K562 (cell line): ENCODE measurements around the gene ZNF593OS. TPM values are rescaled to one million over a fixed set of nuclear protein-coding genes. Genes with fewer than 3 reads are reported as not detected.

ENCODE experiments used
- ATAC-seq: fragments of 200-7000 bp; cut with Tn5 transposase; 3 replicates; pipeline ENCODE4 v1.9.1; 2020; ENCODE audit warnings: moderate library complexity
- BruUV-seq: library from RNA; stranded (reverse); fragments of 400-500 nt; replicated peaks from 2 replicates; lab custom pipeline; 2021; lab: Mats Ljungman, UMichigan
- CTCF ChIA-PET: fragments of 300-600 bp; formaldehyde crosslinking; extraction: SDS; loops from one replicate; lab custom pipeline; 2021; ENCODE audit warnings: low intra/inter-chr PET ratio; lab: Yijun Ruan, JAX
- POLR2A ChIA-PET: fragments of 300-600, 350-650 bp; sonication (Branson Sonifier 250); formaldehyde crosslinking; extraction: SDS; loops from one replicate; lab custom pipeline; 2021; ENCODE audit warnings: antibody characterized with exemption, inconsistent platforms; lab: Yijun Ruan, JAX
- DNase-seq, 4 experiments: peaks; one replicate each; pipeline versions ENCODE4 v3.0.0 to v3.0.0-alpha.2; 2011 to 2018; ENCODE audit warnings: low spot score in 3 of 4, mixed read lengths in 3 of 4; ENCODE audit errors: extremely low read depth in 1 of 4
- FAIRE-seq: peaks from 2 replicates; lab custom pipeline; 2011; peaks lifted over from hg19 to GRCh38; lab: Jason Lieb, UNC
- H2AFZ ChIP-seq: 2 replicates; pipeline ENCODE4 v1.6.0; 2011; ENCODE audit warnings: low read depth, low read length, control low read depth, inconsistent platforms
- H3K27ac ChIP-seq: fragments of 200-600 bp; 3 replicates; pipeline ENCODE4 v1.8.0; 2011; ENCODE audit warnings: low read depth, mild to moderate bottlenecking, control low read depth, inconsistent platforms, low read length, moderate library complexity, mixed read lengths; ENCODE audit errors: extremely low read depth
- H3K27me3 ChIP-seq, 2 experiments: fragments of 300-600 bp in 1 of 2; 2 replicates in 1 of 2; 3 replicates in 1 of 2; pipeline versions ENCODE4 v1.6.0 to v1.8.0; 2011; ENCODE audit warnings: inconsistent platforms in 2 of 2, low read length in 2 of 2, mild to moderate bottlenecking in 1 of 2, mixed read lengths in 1 of 2, moderate library complexity in 1 of 2; ENCODE audit not compliant: control insufficient read depth in 2 of 2, insufficient read depth in 2 of 2
- H3K36me3 ChIP-seq: fragments of 300-600 bp; 3 replicates; pipeline ENCODE4 v1.8.0; 2011; ENCODE audit warnings: mild to moderate bottlenecking, low read length, inconsistent platforms; ENCODE audit not compliant: control insufficient read depth, insufficient read depth
- H3K4me1 ChIP-seq, 2 experiments: fragments of 200-600 bp in 1 of 2; replicated peaks in 1 of 2; 2 replicates in 1 of 2; 3 replicates in 1 of 2; pipeline versions ENCODE4 v1.5.1 to v1.8.0; 2011; ENCODE audit warnings: inconsistent platforms in 2 of 2, low read length in 2 of 2, mild to moderate bottlenecking in 1 of 2, mixed read lengths in 1 of 2, moderate library complexity in 1 of 2; ENCODE audit not compliant: control insufficient read depth in 2 of 2, insufficient read depth in 2 of 2
- H3K4me2 ChIP-seq: 2 replicates; pipeline ENCODE4 v1.6.1; 2011; ENCODE audit warnings: low read length, control low read depth, inconsistent platforms, mixed read lengths; ENCODE audit not compliant: insufficient read depth
- H3K4me3 ChIP-seq: fragments of 200-600 bp; sonication (generic), shearing (Covaris generic); 2 replicates; pipeline ENCODE4 v1.5.1; 2016; ENCODE audit warnings: control low read depth, inconsistent platforms
- H3K79me2 ChIP-seq: fragments of 200-600 bp; 3 replicates; pipeline ENCODE4 v1.8.0; 2011; ENCODE audit warnings: low read length, inconsistent platforms; ENCODE audit not compliant: control insufficient read depth, insufficient read depth
- H3K9ac ChIP-seq, 2 experiments: 2 replicates each; pipeline versions ENCODE4 v1.6.0 to v1.6.1; 2011; ENCODE audit warnings: low read depth in 2 of 2, low read length in 2 of 2, control low read depth in 1 of 2, inconsistent platforms in 1 of 2, mild to moderate bottlenecking in 1 of 2, mixed read lengths in 1 of 2; ENCODE audit not compliant: insufficient read depth in 1 of 2
- H3K9me1 ChIP-seq: one replicate; pipeline ENCODE4 v1.6.0; 2011; ENCODE audit warnings: inconsistent platforms, mild to moderate bottlenecking, low read length, moderate library complexity; ENCODE audit not compliant: control insufficient read depth, insufficient read depth
- H3K9me3 ChIP-seq: replicated peaks from 2 replicates; pipeline ENCODE4 v1.5.1; 2011; ENCODE audit warnings: low read depth, low read length, inconsistent platforms; ENCODE audit not compliant: control insufficient read depth, insufficient read depth
- H4K20me1 ChIP-seq: replicated peaks from 2 replicates; pipeline ENCODE4 v1.6.1; 2011; ENCODE audit warnings: low read length, inconsistent platforms, mixed read lengths; ENCODE audit not compliant: control insufficient read depth, insufficient read depth
- CTBP1 ChIP-seq: fragments of 450-650 bp; IDR thresholded peaks from 2 replicates; pipeline ENCODE4 v1.6.1; 2016; ENCODE audit warnings: borderline replicate concordance
- HDAC8 ChIP-seq: fragments of 450-650 bp; IDR thresholded peaks from 2 replicates; pipeline ENCODE4 v1.6.1; 2016; ENCODE audit warnings: mild to moderate bottlenecking, missing genetic modification characterization, moderate library complexity, missing compliant biosample characterization
- HIVEP1 ChIP-seq: fragments of 250-450 bp; sonication (Bioruptor Pico); IDR thresholded peaks from 2 replicates; pipeline ENCODE4 v1.4.0; 2020; ENCODE audit warnings: mild to moderate bottlenecking
- IFI16 ChIP-seq: fragments of 250-450 bp; sonication (Bioruptor Pico); IDR thresholded peaks from 2 replicates; pipeline ENCODE4 v2.1.2; 2022; ENCODE audit warnings: mild to moderate bottlenecking, inconsistent platforms
- KLF1 ChIP-seq: fragments of 450-650 bp; IDR thresholded peaks from 2 replicates; pipeline ENCODE4 v1.6.1; 2016; ENCODE audit warnings: missing genetic modification characterization, missing compliant biosample characterization
- SIN3B ChIP-seq: fragments of 450-650 bp; IDR thresholded peaks from 2 replicates; pipeline ENCODE4 v1.6.1; 2017; ENCODE audit warnings: low read depth, mild to moderate bottlenecking, moderate library complexity
- SP1 ChIP-seq: sonication (generic); formaldehyde crosslinking; IDR thresholded peaks from 2 replicates; pipeline ENCODE4 v1.8.1; 2022; ENCODE audit warnings: mild to moderate bottlenecking, missing genetic modification reagents
- SREBF1 ChIP-seq: fragments of 150-350 bp; IDR thresholded peaks from 2 replicates; pipeline ENCODE4 v1.6.1; 2014; ENCODE audit warnings: antibody characterized with exemption, low read depth, low read length, borderline replicate concordance
- TEAD4 ChIP-seq, 2 experiments: sonication (generic) in 1 of 2; formaldehyde crosslinking in 1 of 2; IDR thresholded peaks; 2 replicates each; pipeline versions ENCODE4 v1.6.1 to v1.8.0; 2012 to 2022; ENCODE audit warnings: borderline replicate concordance in 1 of 2, inconsistent platforms in 1 of 2, low read length in 1 of 2, mild to moderate bottlenecking in 1 of 2, missing genetic modification reagents in 1 of 2
- ZBTB11 ChIP-seq, 3 experiments: fragments of 200-800 bp in 1 of 3; fragments of 250-450 bp in 1 of 3; fragments of 450-650 bp in 1 of 3; sonication (Bioruptor Pico) in 1 of 3; sonication (Bioruptor generic) in 1 of 3; formaldehyde crosslinking in 1 of 3; IDR thresholded peaks; 2 replicates each; pipeline versions ENCODE4 v1.6.1 to v1.8.0; 2016 to 2022; ENCODE audit warnings: mild to moderate bottlenecking in 2 of 3, missing genetic modification characterization in 2 of 3, missing compliant biosample characterization in 1 of 3, moderate library complexity in 1 of 3
- ZC3H4 ChIP-seq: sonication (generic); formaldehyde crosslinking; IDR thresholded peaks from 2 replicates; pipeline ENCODE4 v1.9.0; 2021; ENCODE audit warnings: missing genetic modification reagents, borderline replicate concordance
- ZKSCAN8 ChIP-seq: fragments of 200-800 bp; sonication (Bioruptor generic); IDR thresholded peaks from 2 replicates; pipeline ENCODE4 v1.6.1; 2016; ENCODE audit warnings: missing genetic modification characterization, missing compliant biosample characterization
- ZNF282 ChIP-seq: sonication (generic); formaldehyde crosslinking; IDR thresholded peaks from 2 replicates; pipeline ENCODE4 v1.8.1; 2023; ENCODE audit warnings: missing genetic modification reagents
- ZNF354B ChIP-seq: fragments of 250-450 bp; sonication (Bioruptor Pico); IDR thresholded peaks from 2 replicates; pipeline ENCODE4 v1.4.0; 2020
- ZNF699 ChIP-seq: fragments of 250-450 bp; sonication (Bioruptor Pico); IDR thresholded peaks from 2 replicates; pipeline ENCODE4 v1.8.0; 2021; ENCODE audit warnings: mild to moderate bottlenecking, moderate library complexity; ENCODE audit not compliant: insufficient replicate concordance
- WGBS: fragments of 100-300 bp; shearing (Covaris generic); methylation state at CpG from one replicate; pipeline ENCODE4 v1.1.6; 2016; ENCODE audit warnings: low coverage, mixed read lengths; ENCODE audit not compliant: insufficient coverage; ENCODE audit errors: missing lambda C conversion rate; 5-methylcytosine and 5-hydroxymethylcytosine counted together
- in situ Hi-C: fragments of 300-500 bp; cut with MboI; formaldehyde crosslinking; loops from 4 replicates; pipeline ENCODE4 v1.15.0; 2018; ENCODE audit warnings: inconsistent platforms, mixed read lengths
- intact Hi-C: fragments of 100-400 bp; cut with micrococcal nuclease; formaldehyde crosslinking; loops from 2 replicates; pipeline ENCODE4 v1.14.2; 2022
- polyA plus RNA-seq, 8 experiments: library from polyadenylated mRNA; depleted of rRNA in 4 of 8; stranded (reverse) in 5 of 8; unstranded in 3 of 8; fragments of >200 nt; fragmentation: Nextera tagmentation in 2 of 8; fragmentation: Illumina TruSeq in 1 of 8; extraction: Ambion mirVana in 2 of 8; extraction: Trizol in 1 of 8; gene quantifications; 2 replicates each; pipeline versions ENCODE4 v1.2.1 to v1.2.3, GENCODE V29; 2011 to 2014; ENCODE audit warnings: inconsistent platforms in 1 of 8, missing spikeins in 1 of 8
- total RNA-seq, 7 experiments: library from RNA; depleted of rRNA in 6 of 7; stranded (reverse); fragments of >200 nt in 6 of 7; fragmentation: Illumina TruSeq in 2 of 7; extraction: Trizol in 2 of 7; gene quantifications; 2 replicates each; pipeline versions ENCODE4 v1.2.1 to v1.2.3, GENCODE V29; 2011 to 2021; ENCODE audit warnings: low replicate concordance in 1 of 7

Gene ZNF593OS
- total and polyA plus RNA-seq, 9 of the 15 experiments (the other 6 are each of a cell fraction or from before 2014, with no cell fraction given): 0.24 to 0.27 TPM; not detected in 7

GRCh38 chr1:26121854-26122773 is 49.5 kb downstream of the ZNF593OS start (continued):
- TF ChIP-seq SP1 (CRISPR knock-in tag): peak; percentile 40; the same call in 1 of the 2 replicates
- peak; percentile 77 for TF ChIP-seq TEAD4 (IDR thresholded peaks at IDR 0.05; ENCODE audit: low read length)
- TF ChIP-seq TEAD4 (CRISPR knock-in tag; IDR thresholded peaks at IDR 0.05; ENCODE audit: borderline replicate concordance): no peak
- peak; percentile 69; the same call in 1 of the 2 replicates for TF ChIP-seq ZKSCAN8 (CRISPR knock-in tag)
- peak; percentile 52; the same call in 1 of the 2 replicates for TF ChIP-seq CTBP1

- WGBS: 68% methylated on average over 9 of the region's 9 CpGs
- ATAC-seq (peak; percentile 4; the same call in 2 of the 3 replicates), DNase-seq (peak in 1 of 4 experiments; percentile 4), FAIRE-seq (no peak)
- ChIA-PET CTCF (no interaction called here), POLR2A (interaction anchor here (0.5 to 13.3 kb wide), 10 partner anchors 8 to 206 kb away, joined by 3 to 237 read pairs (median 4); partner anchors contain the start of gene PDIK1L)
- Histone ChIP-seq H3K9me1 (no peaks in the 10 kb centered on the region), H3K27me3 (no peaks in the 10 kb centered on the region), H4K20me1 (no peaks in the 10 kb centered on the region), H3K27ac (peak overlapping the region; percentile 56), H3K4me1 (peaks cover 2 to 44% of the 10 kb centered on the region in 2 experiments), H2AFZ (no peak overlapping the region), H3K9me3 (no peaks in the 10 kb centered on the region), H3K36me3 (peaks cover 79% of the 10 kb centered on the region), H3K4me3 (no peak overlapping the region), H3K4me2 (no peak overlapping the region), H3K79me2 (peaks cover 82% of the 10 kb centered on the region), H3K9ac (peak overlapping the region in 1 of 2 experiments; percentile 6; a peak in 1 of 4 replicates)
- in situ Hi-C loops: no loop called here
- BruUV-seq: no TSS peak
- intact Hi-C loops: no loop called here
- TF ChIP-seq IFI16 (CRISPR knock-in tag) (no peak), ZNF282 (CRISPR knock-in tag) (no peak), SREBF1 (no peak), ZC3H4 (CRISPR knock-in tag) (no peak), ZNF354B (no peak), SIN3B (0 out of 2 replicates have a peak, but pooled peaks have one; percentile 2), ZNF699 (CRISPR knock-in tag) (no peak), HIVEP1 (CRISPR knock-in tag) (no peak), KLF1 (tag) (no peak), ZBTB11 (CRISPR knock-in tag; IDR thresholded peaks at IDR 0.05) (no peak), HDAC8 (tag) (no peak)
Observed at GRCh38 chr1:26119892-26120608, 51.6 kb downstream of the ZNF593OS start.
